NCI-H2029 treated with DMSO at 0.1 percent for 48 hours (cell line): ENCODE measurements around the gene ACSL1.
"Not testable (repeated sequence)": the region's sequence is repeated elsewhere in the genome, so short reads cannot be mapped to it uniquely, and the experiment has no call there.

Experiments used
- DNase-seq: peaks from one replicate; lab custom pipeline; 2025; lab: John Stamatoyannopoulos, UW

The ACSL1 gene

DNA sequence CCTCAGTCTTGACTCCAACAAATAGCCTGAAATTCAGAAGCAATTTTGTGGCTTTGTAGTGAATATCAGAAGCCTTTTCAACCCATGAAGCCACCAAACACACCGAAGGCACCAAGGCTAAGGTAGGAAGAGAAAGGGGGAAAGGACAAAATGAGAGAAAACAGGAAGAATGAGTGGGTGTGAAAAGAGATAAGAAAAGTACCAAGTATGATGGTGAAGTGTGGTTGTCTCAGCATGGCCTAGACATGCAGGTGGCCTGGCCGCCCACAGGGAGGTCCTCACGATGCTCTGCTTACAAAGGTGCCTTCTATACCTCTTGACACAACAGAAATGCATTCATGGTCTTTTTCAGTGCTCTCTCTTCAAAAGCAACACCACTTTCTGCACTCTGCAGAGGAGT is 34.9 kb downstream of the ACSL1 start:
- DNase-seq: no peak

DNA sequence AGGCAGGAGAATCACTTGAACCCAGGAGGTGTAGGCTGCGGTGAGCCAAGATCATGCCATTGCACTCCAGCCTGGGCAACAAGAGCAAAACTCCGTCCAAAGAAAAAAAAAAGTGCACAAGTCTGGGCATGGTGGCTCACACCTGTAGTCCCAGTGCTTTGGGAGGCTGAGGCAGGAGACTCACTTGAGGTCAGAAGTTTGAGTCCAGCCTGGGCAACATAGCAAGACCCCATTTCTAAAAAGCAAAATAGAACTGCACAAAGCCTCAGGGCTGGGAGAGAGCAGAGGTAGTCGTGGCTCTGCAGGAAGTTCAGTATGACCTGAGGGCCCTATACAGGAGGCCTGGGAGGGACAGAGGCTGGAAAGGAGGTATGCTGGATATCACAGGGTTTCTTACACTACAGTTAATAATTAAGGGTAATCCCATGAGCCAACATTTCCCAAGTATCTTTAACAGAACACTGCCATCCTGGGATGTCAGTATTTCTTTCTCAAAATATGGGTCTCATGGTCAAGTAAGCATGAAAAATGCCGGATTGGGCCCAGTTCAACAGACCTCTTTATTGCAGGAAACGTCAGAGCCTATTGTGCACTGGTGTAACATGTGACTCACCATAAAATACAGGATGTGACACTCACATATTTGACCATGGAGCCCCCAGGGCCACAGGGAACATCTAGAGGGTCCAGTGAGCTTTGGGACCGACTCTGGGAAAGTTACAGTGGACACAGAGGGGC is 37.8 kb downstream of the ACSL1 start:
- no peak for DNase-seq

DNA sequence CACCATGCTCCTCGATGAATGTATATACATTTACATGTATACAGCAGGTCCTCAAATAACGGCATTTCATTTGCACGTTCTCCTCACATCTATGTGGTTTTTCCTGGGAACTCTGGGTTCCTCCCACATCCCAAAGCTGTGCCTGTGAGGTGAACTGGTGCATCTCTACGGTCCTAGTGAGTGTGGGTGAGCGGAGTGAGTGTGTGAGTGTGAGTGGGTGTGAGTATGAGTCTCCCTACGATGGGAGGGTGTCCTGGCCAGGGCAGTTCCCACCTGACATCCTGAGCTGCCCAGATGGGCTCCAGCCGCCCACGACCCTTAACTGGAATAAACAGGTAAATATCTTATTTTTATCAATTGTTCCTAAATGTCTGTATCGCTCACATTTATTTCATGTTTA is 40.0 kb downstream of the ACSL1 start:
- DNase-seq: no peak

DNA sequence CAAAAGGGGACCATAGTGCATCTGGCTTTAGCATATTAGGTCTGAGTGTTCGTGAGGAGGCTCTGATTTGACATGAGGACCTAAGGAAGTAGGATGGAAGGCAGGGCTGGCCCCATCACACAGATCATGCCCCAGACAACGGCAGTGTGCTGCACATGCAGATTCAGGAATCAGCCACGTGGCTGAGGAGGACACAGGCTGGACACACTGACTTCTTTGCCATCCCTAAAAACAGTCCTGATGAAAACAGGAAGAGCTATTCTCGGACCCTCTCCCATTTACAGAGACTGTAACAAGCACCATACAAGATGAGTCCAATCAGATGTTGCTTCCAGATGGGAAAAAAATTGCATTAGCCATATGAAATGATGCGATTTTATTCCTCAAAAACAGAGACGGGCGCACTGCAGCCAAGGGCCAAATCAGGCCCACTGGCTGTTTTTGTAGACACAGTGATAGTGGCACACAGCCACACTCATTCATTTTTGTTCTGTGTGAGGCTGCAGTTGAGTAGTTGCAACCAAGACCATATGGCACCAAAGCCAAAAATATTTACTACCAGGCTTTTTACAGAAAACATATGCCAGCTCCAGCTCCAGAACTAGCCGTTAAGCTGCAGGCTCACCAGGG is 41.0 kb downstream of the ACSL1 start:
- DNase-seq: no peak

DNA sequence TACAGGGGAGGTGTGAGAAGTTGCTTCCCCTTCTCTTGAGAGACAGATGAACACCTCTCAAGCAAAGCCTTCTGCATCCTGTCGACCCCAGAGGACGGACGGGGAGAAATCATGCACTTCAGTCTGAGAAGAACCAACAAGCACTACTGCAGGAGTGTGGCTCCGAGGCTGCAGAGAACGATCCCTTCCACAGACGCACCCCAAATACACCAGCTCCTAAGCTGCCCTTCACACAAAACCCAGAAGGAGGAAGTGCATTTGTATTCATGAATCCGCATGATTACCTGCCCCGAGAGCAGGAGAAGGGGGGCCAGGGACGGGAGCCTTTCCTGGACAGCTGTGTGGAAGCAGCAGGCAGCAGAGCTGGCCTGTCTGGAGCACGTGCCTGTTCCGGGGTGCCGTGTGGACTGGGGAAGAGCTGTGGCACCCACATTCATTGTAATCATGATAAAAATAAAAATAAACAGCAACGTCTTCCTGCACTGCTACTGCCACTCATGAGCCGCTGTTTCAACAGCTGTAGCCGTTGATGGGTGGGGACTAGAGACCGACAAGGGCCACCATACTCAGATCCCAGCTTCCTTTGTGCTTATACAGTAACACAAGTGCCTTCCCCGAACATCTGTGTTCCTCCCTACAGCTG is 42.9 kb downstream of the ACSL1 start:
- DNase-seq: no peak

DNA sequence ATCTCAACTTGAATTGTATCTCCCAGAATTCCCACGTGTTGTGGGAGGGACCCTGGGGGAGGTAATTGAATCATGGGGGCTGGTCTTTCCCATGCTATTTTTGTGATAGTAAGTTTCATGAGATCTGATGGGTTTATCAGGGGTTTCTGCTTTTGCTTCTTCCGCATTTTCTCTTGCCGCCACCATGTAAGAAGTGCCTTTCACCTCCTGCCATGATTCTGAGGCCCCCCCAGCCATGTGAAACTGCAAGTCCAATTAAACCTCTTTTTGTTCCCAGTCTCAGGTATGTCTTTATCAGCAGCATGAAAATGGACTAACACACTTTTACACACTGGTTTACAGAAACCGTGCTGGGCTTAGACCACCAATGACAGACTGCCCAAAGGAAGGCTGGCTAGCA is 46.6 kb downstream of the ACSL1 start:
- not testable (repeated sequence) for DNase-seq

DNA sequence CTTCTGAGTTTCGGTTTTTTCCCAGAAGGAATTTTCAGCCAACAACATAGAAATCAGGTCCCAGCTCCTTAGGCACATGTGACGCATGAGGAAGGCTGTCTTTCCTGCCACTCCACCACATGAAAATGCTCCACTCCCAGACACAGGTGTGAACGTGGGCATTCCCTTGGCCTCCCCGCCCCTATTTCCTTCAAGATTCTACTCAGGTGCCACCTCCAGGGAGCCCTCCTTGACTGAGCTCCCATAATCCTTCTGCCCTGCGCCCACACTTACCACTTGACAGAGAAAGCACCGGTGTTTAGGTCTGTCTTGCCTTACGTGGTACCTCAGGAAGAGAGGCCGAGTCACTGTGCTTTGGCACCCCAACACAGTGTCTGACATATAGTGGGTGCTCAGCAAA is 47.4 kb downstream of the ACSL1 start:
- no peak for DNase-seq

DNA sequence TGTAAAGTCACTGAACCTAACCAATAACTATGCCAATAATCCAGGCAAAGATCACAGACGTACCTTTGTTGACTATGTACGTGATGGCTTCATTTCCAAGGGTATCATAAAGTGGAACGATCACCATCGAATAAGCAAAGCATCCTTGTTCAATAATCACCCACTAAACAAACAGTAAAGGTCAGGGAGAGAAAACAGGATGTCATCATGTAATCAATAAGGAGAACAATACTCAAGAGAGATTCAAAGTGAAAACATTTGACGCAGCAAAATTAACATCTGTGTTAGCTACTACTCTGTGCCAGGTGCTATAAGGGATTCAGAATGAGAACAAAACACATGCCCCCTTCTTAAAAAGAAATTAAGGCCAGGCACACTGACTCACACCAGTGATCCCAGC is 48.9 kb downstream of the ACSL1 start:
- DNase-seq: no peak

DNA sequence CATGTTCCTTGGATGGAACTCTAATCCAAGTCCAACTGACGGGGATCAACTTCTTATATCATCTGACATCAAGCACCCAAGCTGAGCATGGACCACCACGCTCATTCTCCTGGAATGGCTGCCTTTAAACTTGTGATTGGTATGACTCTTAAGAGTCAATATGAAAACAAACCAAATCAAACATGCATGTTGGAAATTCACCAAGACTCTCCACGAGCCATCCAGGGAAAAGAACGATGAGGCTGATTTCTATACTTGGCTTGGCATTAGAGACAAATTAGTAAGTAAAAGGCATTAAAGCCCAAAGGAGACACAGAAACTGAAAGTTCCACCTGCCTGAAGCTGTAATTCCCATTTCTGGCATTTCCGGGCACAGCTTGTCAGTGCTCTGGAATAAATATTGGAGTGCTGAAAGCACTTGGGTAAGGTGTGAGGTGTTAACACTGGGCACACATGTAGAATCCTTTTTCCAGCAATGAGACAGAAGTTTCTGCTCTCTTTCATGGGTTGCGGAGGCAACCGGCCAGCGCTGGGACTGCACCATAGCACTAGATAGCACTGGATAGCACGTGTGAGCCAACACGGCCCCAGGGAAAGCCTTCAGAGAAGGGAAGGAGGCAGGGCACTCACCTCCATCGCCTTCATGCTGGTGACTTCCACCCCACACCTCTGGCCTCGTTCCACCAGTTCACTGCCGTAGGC is 49.8 kb downstream of the ACSL1 start:
- no peak for DNase-seq

DNA sequence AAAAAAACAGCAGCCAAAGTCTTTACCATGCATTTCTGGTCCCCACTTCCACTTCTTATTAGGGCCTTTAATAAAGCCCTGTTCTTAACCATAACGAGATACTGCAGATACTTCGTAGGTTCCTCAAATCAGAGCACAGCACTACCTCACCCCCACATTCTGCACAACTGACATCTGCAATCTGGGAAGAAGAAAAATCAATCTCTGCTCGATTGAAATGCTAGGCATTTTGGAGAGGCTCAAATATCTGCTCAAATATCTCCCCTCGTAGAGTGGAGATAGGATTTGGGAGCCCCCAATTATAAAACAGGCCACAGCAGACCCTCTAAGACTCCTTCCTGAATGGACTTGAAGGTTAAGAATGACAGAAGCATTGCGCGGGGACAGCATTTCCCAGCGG is 51.6 kb downstream of the ACSL1 start:
- no peak for DNase-seq

DNA sequence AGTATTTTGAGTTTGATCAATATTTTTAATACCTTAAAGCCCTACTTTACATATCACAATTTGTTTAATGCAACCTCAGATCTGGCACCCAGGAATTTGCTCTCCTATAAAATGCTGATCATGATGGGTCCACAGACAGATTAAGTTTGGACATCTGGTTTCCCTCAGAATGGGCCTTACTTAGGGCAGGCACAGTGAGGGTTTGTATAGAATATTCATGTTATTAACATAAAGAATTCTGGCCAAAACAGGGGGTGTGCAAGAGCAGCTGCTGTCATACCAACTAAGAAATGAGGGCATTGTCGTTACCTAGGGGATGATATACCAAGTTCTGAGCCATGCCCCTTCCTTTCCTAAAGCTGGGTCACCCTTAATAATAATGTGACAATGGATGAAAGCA is 54.4 kb downstream of the ACSL1 start:
- DNase-seq: no peak

DNA sequence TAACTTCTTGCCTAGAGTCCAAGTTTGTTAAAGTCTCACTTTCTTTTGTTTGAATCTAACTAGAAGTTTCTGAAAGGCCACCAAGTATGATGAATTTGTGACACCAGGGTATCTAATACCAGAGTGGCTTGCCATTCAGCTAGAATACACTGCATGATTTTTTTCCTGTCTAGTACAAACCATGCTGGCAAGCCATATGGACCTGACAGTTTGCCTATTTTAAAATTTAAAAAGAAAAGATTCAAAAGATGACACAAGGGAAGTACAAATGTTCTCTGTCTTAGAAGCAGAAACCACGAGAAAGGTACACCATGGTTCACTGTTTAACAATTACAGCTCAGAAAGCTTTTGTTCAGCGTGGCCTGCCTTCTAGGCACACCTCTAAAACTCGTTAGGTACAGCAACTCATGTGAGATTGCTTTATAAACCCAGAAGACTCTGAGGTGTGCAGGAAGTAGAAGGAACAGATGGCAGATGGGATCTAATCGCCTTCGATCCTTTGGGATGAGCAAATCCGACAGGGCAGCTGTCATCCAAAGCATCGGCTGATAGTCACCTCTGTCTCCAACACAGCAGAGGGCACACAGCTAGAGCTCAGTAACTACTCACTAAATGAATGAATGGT is 56.5 kb downstream of the ACSL1 start:
- no peak for DNase-seq

DNA sequence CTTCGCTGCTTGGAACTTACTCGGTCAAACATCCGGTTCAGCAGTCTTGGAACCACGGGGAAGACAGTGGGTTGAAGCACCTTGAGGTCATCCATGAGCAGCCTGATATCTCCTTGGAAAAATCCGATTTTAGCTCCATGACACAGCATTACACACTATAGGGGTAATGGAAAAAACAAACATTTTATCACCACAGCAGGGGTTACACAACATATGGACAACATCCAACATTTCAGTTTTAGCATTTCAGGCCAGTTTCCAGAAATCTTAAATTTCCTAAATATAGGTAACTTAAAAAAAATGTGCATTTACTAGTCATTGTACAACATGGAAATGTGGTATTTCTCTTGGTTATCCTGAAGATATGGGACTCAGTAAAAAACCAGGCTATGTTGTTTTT is 57.5 kb downstream of the ACSL1 start:
- DNase-seq: no peak

DNA sequence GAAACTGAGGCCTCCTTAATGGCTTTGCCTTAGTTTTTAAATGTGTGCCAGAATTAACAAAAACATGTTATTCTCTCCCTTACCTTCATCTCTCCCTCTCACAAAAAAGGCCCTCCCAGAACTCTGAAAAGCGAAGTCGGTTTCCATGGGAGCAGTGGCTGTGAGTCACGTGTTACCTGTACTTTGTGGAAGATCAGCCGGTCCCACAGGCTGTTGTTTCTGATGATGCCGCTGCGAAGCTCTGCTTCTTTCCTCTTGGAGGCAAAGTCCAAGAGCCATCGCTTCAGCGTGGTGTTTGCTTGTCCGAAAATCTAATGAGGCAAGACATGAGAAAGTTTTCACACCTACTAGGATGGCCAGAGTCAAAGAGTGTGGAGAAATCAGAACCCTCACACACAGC is 59.3 kb downstream of the ACSL1 start:
- no peak for DNase-seq

DNA sequence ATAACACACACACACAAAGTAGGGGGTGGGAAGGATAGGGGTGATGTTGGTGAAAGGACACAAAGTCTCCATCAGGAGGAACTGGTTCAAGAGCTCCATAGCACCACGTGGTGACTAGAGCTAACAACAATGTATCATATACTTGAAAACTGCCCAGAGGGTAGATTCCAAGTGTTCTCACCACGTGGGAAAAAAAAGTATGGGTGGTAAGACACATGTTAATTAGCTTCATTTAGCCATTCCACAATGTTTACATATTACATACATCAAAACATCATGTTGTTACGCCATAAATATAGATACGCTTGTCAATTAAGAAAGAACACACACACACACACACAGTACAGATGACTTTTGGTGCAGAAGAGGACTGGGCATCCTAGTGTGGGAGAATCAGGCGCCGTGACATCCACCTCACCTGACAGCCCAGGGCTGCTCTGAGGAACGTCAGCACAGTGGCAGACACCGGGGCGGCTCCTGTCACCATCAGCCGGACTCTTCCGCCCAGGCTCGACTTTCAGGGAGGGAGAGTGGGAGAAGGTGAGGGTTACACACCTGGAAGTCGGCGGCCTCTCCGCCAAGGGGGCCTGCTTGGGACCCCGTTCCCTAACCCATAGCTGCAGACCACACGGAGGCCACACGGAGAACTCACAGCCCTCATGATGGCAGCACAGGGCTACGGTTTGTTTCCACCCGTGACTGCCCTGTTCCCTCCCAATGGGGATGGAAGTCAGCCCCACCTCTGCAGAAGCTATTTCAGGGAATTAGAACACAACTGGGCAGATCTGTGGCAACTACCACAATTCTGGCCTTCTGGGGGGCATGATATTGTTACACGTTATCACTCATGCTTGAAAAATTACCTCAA is 60.1 kb downstream of the ACSL1 start:
- DNase-seq: no peak

DNA sequence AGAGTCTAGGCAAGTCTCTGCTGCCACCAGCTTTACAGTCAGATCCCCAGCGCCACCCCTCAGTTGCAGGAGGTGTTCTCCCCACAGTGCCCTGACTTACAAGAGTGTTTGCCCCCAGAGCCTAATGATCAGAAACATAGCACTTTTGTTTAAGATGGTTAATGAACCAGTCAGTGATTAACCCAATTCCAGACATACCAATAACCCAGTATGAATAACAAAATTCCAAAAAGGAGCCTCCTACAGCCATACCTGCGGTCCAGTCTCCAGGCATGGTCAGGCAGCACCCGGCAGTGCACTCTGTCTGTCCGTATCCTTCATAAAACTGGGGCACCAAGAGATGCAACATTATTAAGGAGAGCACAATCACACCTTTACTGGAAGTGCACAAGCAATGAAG is 61.2 kb downstream of the ACSL1 start:
- no peak for DNase-seq

DNA sequence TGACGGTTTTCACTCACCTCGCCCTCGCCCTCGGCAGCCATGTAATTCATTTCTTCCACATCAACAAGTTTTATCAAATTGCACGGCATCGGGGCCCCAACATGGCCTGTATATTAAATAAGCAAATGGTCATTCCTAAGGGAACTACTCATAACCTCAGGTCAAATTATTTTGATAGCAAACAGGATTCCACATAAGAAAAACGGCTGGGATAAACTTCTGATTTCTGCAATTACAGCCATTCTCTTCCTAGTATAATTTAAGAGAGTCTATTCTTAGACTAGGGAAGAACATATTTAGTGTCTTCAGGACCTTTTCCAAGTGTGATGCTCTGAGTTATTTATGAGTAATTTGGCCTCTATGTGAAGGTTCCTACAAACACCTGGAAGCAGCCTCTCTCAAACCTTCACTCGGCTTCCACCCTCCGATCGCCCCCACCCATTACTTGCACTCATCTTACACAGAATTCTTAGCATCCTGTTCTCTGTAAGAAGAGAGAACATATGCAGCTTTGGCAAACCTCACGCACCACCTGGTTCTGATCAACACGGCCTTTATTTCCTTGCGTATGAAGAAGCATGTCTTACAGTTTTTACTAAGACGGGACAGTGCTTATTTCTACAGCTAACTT is 62.5 kb downstream of the ACSL1 start:
- DNase-seq: no peak

DNA sequence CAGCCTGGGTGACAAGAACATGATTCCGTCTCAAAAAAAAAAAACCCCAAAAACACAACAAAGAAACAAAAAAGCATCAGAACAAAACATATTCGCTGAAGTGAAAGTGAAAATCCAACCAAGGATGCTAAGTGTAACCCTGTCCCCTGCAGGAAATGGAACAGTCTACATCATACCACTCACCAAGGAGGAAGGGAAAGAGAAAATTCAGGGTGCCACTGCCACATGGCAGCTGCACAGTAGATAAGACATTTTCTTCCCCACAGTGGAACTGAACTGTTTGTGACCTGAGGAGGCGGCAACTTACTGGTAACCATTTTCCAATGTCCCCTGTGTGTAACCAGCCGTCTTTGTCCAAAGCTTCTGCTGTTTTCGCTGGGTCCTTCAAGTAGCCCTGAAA is 63.7 kb downstream of the ACSL1 start:
- no peak for DNase-seq

DNA sequence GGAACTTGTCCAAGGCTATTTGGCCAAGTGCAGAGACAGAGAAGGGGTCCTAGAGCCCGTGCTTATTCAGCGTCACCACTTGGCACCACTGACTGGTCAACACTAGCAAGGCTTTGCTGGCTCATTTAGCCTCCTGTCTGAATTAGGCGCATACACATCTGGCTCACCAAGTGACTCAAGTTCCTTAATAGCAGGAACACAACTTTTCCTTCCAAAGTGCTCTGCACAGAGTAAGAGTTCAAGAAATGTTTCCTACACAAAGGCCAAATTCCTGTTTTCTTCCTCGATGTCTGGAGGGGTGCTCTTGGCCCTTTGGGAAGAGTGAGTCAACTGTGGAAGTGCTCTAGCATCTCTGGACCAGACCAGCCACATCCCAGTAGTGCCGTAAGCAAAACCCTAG is 65.1 kb downstream of the ACSL1 start:
- no peak for DNase-seq

DNA sequence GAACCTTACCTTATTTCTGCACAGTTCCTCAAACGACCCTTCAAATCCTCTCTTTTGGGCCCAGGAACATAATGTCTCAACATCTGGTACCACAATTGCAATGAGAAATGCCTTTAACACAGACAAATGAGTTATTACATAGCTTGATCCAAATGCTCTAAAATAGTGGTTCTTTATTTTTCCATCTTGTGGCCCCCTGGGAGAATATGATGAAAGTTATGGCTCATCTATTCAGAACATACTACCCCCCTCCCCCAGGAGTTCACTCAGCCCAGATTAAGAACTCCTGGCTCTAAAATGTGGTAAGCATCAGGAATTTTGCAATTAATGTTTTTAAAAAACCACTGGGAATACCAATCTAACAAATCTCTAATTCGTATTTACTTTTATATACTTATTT is 68.0 kb downstream of the ACSL1 start:
- DNase-seq: no peak

DNA sequence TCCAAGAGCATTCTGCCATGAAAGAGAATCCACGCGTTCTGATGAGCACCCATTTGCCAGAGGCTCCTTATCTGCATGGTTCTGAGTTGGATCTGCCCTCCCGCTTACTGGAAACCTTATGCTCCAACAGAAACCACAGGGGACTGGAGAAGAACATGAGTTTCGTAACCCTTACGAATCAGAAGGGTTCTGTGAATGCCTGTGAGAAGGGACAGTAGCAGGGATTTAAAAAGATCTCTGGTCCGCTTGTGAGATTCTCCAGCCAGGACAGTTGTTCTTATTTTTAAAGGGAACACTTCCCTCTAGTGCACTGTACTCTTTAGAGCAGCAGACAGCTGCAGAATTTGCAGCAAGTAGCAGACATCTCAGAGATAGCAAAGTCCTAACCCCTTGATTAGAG is 69.4 kb downstream of the ACSL1 start:
- no peak for DNase-seq
